Mesenchymal stem cell (in vitro differentiated cells and primary cell): Measurements from ENCODE around the gene SLC9A9.

Experiments
- DNase-seq: peaks from one replicate; pipeline ENCODE4 v3.0.0-alpha.2; 2013
- H2AFZ ChIP-seq: one replicate; pipeline ENCODE4 v1.6.1; 2013; ENCODE audit warnings: low read depth, mild to moderate bottlenecking, control low read depth, inconsistent platforms, low read length, moderate library complexity
- H2AK5ac ChIP-seq: 2 replicates; pipeline ENCODE4 v1.6.1; 2013; ENCODE audit warnings: low read length, moderate library complexity, mild to moderate bottlenecking, inconsistent platforms; ENCODE audit not compliant: severe bottlenecking
- H2BK120ac ChIP-seq: one replicate; pipeline ENCODE4 v1.6.1; 2013; ENCODE audit warnings: low read depth, mild to moderate bottlenecking, inconsistent platforms, low read length, moderate library complexity
- H2BK12ac ChIP-seq, 2 experiments: one replicate each; pipeline ENCODE4 v1.6.1; 2013; ENCODE audit warnings: inconsistent platforms in 2 of 2, low read length in 2 of 2, mild to moderate bottlenecking in 2 of 2, moderate library complexity in 2 of 2, control low read depth in 1 of 2
- H2BK15ac ChIP-seq: one replicate; pipeline ENCODE4 v1.6.1; 2013; ENCODE audit warnings: mild to moderate bottlenecking, low read depth, inconsistent platforms; ENCODE audit not compliant: poor library complexity, severe bottlenecking
- H2BK5ac ChIP-seq: 2 replicates; pipeline ENCODE4 v1.6.1; 2013; ENCODE audit warnings: low read depth, mild to moderate bottlenecking, low read length, control low read depth, inconsistent platforms; ENCODE audit not compliant: poor library complexity, severe bottlenecking
- H3K14ac ChIP-seq, 2 experiments: one replicate each; pipeline ENCODE4 v1.6.1; 2013; ENCODE audit warnings: inconsistent platforms in 2 of 2, low read length in 2 of 2, control low read depth in 1 of 2, mild to moderate bottlenecking in 1 of 2, moderate library complexity in 1 of 2
- H3K18ac ChIP-seq, 2 experiments: one replicate each; pipeline ENCODE4 v1.6.1; 2013; ENCODE audit warnings: inconsistent platforms in 2 of 2, low read length in 2 of 2, control low read depth in 1 of 2, low read depth in 1 of 2, mild to moderate bottlenecking in 1 of 2
- H3K23ac ChIP-seq, 2 experiments: one replicate each; pipeline ENCODE4 v1.6.1; 2013; ENCODE audit warnings: inconsistent platforms in 2 of 2, low read length in 2 of 2, mild to moderate bottlenecking in 2 of 2, moderate library complexity in 2 of 2, control low read depth in 1 of 2
- H3K27ac ChIP-seq: 2 replicates; pipeline ENCODE4 v1.5.1; 2013; ENCODE audit warnings: mild to moderate bottlenecking, moderate library complexity, low read length, control low read depth, inconsistent platforms; ENCODE audit not compliant: poor library complexity, severe bottlenecking
- H3K27me3 ChIP-seq, 2 experiments: 2 replicates each; pipeline versions ENCODE4 v1.6.1 to v1.7.0; 2013; ENCODE audit warnings: low read length in 2 of 2, mild to moderate bottlenecking in 2 of 2, moderate library complexity in 2 of 2, control low read depth in 1 of 2, inconsistent platforms in 1 of 2; ENCODE audit not compliant: control insufficient read depth in 1 of 2, insufficient read depth in 1 of 2
- H3K36me3 ChIP-seq, 2 experiments: 2 replicates each; pipeline versions ENCODE4 v1.6.1 to v1.7.0; 2013; ENCODE audit warnings: low read length in 2 of 2, control low read depth in 1 of 2, inconsistent platforms in 1 of 2, low read depth in 1 of 2, mild to moderate bottlenecking in 1 of 2; ENCODE audit not compliant: insufficient read depth in 2 of 2, control insufficient read depth in 1 of 2
- H3K4ac ChIP-seq, 2 experiments: one replicate each; pipeline ENCODE4 v1.6.1; 2013; ENCODE audit warnings: inconsistent platforms in 2 of 2, low read length in 2 of 2, mild to moderate bottlenecking in 2 of 2, moderate library complexity in 2 of 2, control low read depth in 1 of 2, low read depth in 1 of 2
- H3K4me1 ChIP-seq: 2 replicates; pipeline ENCODE4 v1.6.1; 2013; ENCODE audit warnings: low read depth, low read length, control low read depth; ENCODE audit not compliant: control insufficient read depth, insufficient read depth
- H3K4me2 ChIP-seq: 2 replicates; pipeline ENCODE4 v1.6.1; 2013; ENCODE audit warnings: low read length, mild to moderate bottlenecking, inconsistent platforms; ENCODE audit not compliant: poor library complexity, severe bottlenecking
- H3K4me3 ChIP-seq, 2 experiments: 2 replicates each; pipeline versions ENCODE4 v1.5.1 to v1.7.0; 2013; ENCODE audit warnings: low read length in 2 of 2, mild to moderate bottlenecking in 2 of 2, control low read depth in 1 of 2, low read depth in 1 of 2; ENCODE audit not compliant: insufficient read depth in 1 of 2
- H3K79me1 ChIP-seq: replicated peaks from 2 replicates; pipeline ENCODE4 v1.6.1; 2013; ENCODE audit warnings: mild to moderate bottlenecking, control low read depth, low read length, inconsistent platforms; ENCODE audit not compliant: poor library complexity, severe bottlenecking
- H3K9ac ChIP-seq: 2 replicates; pipeline ENCODE4 v1.7.0; 2013; ENCODE audit warnings: mild to moderate bottlenecking, low read length, moderate library complexity
- H3K9me3 ChIP-seq: 2 replicates; pipeline ENCODE4 v1.7.0; 2013; ENCODE audit warnings: mild to moderate bottlenecking, low read length; ENCODE audit not compliant: control insufficient read depth
- H4K8ac ChIP-seq: one replicate; pipeline ENCODE4 v1.6.1; 2013; ENCODE audit warnings: inconsistent platforms, mild to moderate bottlenecking, low read length, moderate library complexity
- H4K91ac ChIP-seq: one replicate; pipeline ENCODE4 v1.6.1; 2013; ENCODE audit warnings: mild to moderate bottlenecking, low read length, inconsistent platforms
- WGBS: methylation state at CpG from one replicate; pipeline ENCODE4 v1.1.7; 2013; ENCODE audit warnings: mixed read lengths; 5-methylcytosine and 5-hydroxymethylcytosine counted together

Gene SLC9A9

GRCh38 chr3:143581972-143582722 is 266.1 kb downstream of the SLC9A9 start:
- Histone ChIP-seq H3K27ac (no peak overlapping the region), H2AFZ (no peak overlapping the region), H3K4me1 (no peaks in the 10 kb centered on the region), H2BK12ac (peak overlapping the region in 1 of 2 experiments; percentile 21), H3K14ac (no peak overlapping the region), H2BK5ac (no peak overlapping the region), H2BK120ac (no peak overlapping the region), H3K4ac (no peak overlapping the region), H3K27me3 (no peaks in the 10 kb centered on the region), H3K36me3 (peaks cover 0 to 3% of the 10 kb centered on the region in 2 experiments), H3K9me3 (no peaks in the 10 kb centered on the region), H2AK5ac (no peak overlapping the region), H4K91ac (no peak overlapping the region), H3K4me3 (no peak overlapping the region), H3K18ac (no peak overlapping the region), H3K79me1 (no peaks in the 10 kb centered on the region), H2BK15ac (no peak overlapping the region), H3K4me2 (no peak overlapping the region), H3K9ac (no peak overlapping the region), H3K23ac (no peak overlapping the region), H4K8ac (no peak overlapping the region)
- WGBS, result 93% methylated on average over 3 of the region's 6 CpGs
- DNase-seq, result no peak

DNA sequence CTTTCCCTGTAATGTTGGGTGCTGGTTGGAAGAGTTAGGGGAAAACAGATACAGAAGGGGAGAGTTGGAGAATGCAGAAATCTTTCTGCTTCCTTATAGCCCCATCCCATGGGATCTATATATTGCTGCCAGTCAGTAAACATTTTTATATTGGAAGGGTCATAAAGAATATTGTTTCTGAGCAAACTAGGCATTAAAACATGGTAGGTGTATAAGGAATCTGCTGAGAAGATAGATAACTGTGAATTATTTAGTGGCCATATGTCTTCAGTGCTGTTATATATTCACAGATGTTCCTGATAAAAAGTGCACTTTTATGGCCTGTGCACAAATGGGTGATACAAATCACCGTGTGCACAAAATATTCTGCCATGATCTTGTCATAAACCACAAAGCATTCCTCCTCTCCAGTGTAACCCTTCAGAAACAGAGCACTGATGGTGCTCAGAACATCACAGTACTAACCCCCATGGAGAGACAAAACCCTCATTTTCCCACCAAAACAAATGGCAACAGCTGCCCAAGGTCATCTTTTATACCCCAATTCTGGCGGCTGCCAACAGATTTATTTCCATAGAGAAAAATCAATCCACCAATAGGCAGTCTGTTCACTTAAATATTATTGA is 269.3 kb downstream of the SLC9A9 start:
- no peaks in the 10 kb centered on the region for H3K9me3 ChIP-seq
- H3K14ac ChIP-seq, result no peak overlapping the region
- no peak overlapping the region for H4K91ac ChIP-seq
- peaks cover 0 to 3% of the 10 kb centered on the region in 2 experiments for H3K36me3 ChIP-seq
- H3K79me1 ChIP-seq, result no peaks in the 10 kb centered on the region
- H3K4me3 ChIP-seq, result no peak overlapping the region
- no peak for DNase-seq
- no peak overlapping the region for H2BK120ac ChIP-seq
- no peak overlapping the region for H2AFZ ChIP-seq
- H3K4me1 ChIP-seq, result no peaks in the 10 kb centered on the region
- H2BK15ac ChIP-seq, result no peak overlapping the region
- H2BK12ac ChIP-seq, result no peak overlapping the region
- H2AK5ac ChIP-seq, result no peak overlapping the region
- no peak overlapping the region for H3K4ac ChIP-seq
- WGBS, result 58% methylated on average over 1 of the region's 2 CpGs
- no peak overlapping the region for H3K23ac ChIP-seq
- H3K18ac ChIP-seq, result no peak overlapping the region
- no peak overlapping the region for H3K4me2 ChIP-seq
- no peak overlapping the region for H3K27ac ChIP-seq
- H2BK5ac ChIP-seq, result no peak overlapping the region
- no peak overlapping the region for H4K8ac ChIP-seq
- no peaks in the 10 kb centered on the region for H3K27me3 ChIP-seq
- H3K9ac ChIP-seq, result no peak overlapping the region

DNA sequence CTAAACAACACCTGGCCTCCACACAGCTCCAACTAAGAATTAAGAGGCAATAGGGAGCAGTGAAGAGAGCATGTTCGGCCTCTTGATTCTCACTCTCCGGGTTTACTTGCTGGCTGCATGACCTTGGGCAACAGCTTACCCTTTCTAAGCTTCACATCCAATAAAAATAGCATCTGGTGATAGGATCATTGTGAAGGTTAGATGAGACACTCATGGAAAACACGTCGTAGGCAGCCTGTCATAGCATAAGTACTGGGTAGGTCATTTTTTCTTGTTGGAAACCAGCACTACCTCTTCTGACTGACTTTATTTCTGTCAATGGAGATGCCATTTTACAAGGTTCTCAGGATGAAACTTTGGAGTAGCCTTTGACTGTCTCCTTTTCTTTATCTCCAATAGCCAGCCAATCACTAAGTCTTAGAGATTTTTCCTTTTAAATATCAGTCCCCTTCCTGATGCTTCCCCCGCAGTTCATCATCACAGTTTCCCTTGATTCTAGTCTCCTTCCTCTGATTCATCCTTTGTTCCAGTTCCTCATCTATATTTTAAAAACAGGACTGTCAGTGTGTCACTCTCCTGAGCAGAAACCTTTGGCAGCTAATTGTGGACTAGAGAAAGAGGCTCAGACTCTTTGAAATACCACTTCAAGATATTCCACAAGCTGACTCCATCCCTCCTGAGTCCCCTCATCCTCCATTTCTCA is 271.5 kb downstream of the SLC9A9 start:
- no peak overlapping the region for H3K18ac ChIP-seq
- no peak overlapping the region for H3K9ac ChIP-seq
- no peak overlapping the region for H3K14ac ChIP-seq
- H3K4ac ChIP-seq, result no peak overlapping the region
- no peak overlapping the region for H3K4me3 ChIP-seq
- no peak overlapping the region for H3K23ac ChIP-seq
- H4K91ac ChIP-seq, result no peak overlapping the region
- WGBS, result 95% methylated on average over 4 of the region's 5 CpGs
- H2BK120ac ChIP-seq, result no peak overlapping the region
- H3K79me1 ChIP-seq, result no peaks in the 10 kb centered on the region
- no peak overlapping the region for H2AFZ ChIP-seq
- H3K36me3 ChIP-seq, result peaks cover 0 to 3% of the 10 kb centered on the region in 2 experiments
- no peak overlapping the region for H4K8ac ChIP-seq
- no peak for DNase-seq
- no peak overlapping the region for H3K27ac ChIP-seq
- H3K4me2 ChIP-seq, result no peak overlapping the region
- H3K27me3 ChIP-seq, result no peaks in the 10 kb centered on the region
- no peak overlapping the region for H2BK12ac ChIP-seq
- H2BK15ac ChIP-seq, result no peak overlapping the region
- no peak overlapping the region for H2BK5ac ChIP-seq
- H2AK5ac ChIP-seq, result no peak overlapping the region
- H3K9me3 ChIP-seq, result no peaks in the 10 kb centered on the region
- no peaks in the 10 kb centered on the region for H3K4me1 ChIP-seq

- Histone ChIP-seq H4K8ac (no peak overlapping the region), H2AK5ac (no peak overlapping the region), H3K23ac (no peak overlapping the region), H2BK15ac (no peak overlapping the region), H2BK5ac (no peak overlapping the region), H3K36me3 (peaks cover 0 to 3% of the 10 kb centered on the region in 2 experiments), H3K4me2 (no peak overlapping the region), H3K79me1 (no peaks in the 10 kb centered on the region), H4K91ac (no peak overlapping the region), H3K9ac (no peak overlapping the region), H3K18ac (no peak overlapping the region), H3K4ac (no peak overlapping the region), H3K9me3 (no peaks in the 10 kb centered on the region), H3K4me1 (no peaks in the 10 kb centered on the region), H3K4me3 (no peak overlapping the region), H2BK120ac (no peak overlapping the region), H2BK12ac (no peak overlapping the region), H3K27me3 (no peaks in the 10 kb centered on the region), H3K14ac (no peak overlapping the region), H3K27ac (no peak overlapping the region), H2AFZ (no peak overlapping the region)
- DNase-seq, result no peak
- no CpG with 5 or more reads among the region's 1 CpG for WGBS
Measured at GRCh38 chr3:143574933-143575332, 273.3 kb downstream of the SLC9A9 start.
